K562 (cell line): ENCODE results near the gene CRTC3.

Experiments used
- GATA2 ChIP-seq: sonication (generic); formaldehyde crosslinking; IDR thresholded peaks from 2 replicates; pipeline ENCODE4 v1.4.0; 2020; ENCODE audit warnings: mild to moderate bottlenecking, missing genetic modification reagents
- GTF2F1 ChIP-seq: IDR thresholded peaks from 2 replicates; pipeline ENCODE4 v1.6.1; 2011; ENCODE audit warnings: low read depth, low read length, improper control_type of control experiment
- MYC ChIP-seq, 2 experiments: fragments of 250-450 bp in 1 of 2; sonication (Bioruptor Pico) in 1 of 2; IDR thresholded peaks; 2 replicates each; pipeline versions ENCODE4 v1.5.1 to v1.6.1; 2012 to 2021; ENCODE audit warnings: low read depth in 2 of 2, borderline replicate concordance in 1 of 2, improper control_type of control experiment in 1 of 2, low read length in 1 of 2, mild to moderate bottlenecking in 1 of 2, moderate library complexity in 1 of 2
- RNF2 ChIP-seq: sonication (generic); IDR thresholded peaks from 2 replicates; pipeline ENCODE4 v1.6.1; 2016
- SP1 ChIP-seq: sonication (generic); formaldehyde crosslinking; IDR thresholded peaks from 2 replicates; pipeline ENCODE4 v1.8.1; 2022; ENCODE audit warnings: mild to moderate bottlenecking, missing genetic modification reagents
- TF ChIP-seq, protein P1 (sequence below): fragments of 250-450 bp; sonication (Bioruptor Pico); IDR thresholded peaks from 2 replicates; pipeline ENCODE4 v1.5.0; 2020; ENCODE audit warnings: mild to moderate bottlenecking, borderline replicate concordance
- TF ChIP-seq, protein P2 (sequence below): fragments of 450-650 bp; formaldehyde crosslinking; IDR thresholded peaks from 2 replicates; pipeline ENCODE4 v1.4.0; 2022; ENCODE audit warnings: mild to moderate bottlenecking, moderate library complexity
- TF ChIP-seq, protein P3 (sequence below): sonication (generic); formaldehyde crosslinking; IDR thresholded peaks from 2 replicates; pipeline ENCODE4 v1.8.1; 2023; ENCODE audit warnings: missing genetic modification reagents, mild to moderate bottlenecking, borderline replicate concordance

DNA sequence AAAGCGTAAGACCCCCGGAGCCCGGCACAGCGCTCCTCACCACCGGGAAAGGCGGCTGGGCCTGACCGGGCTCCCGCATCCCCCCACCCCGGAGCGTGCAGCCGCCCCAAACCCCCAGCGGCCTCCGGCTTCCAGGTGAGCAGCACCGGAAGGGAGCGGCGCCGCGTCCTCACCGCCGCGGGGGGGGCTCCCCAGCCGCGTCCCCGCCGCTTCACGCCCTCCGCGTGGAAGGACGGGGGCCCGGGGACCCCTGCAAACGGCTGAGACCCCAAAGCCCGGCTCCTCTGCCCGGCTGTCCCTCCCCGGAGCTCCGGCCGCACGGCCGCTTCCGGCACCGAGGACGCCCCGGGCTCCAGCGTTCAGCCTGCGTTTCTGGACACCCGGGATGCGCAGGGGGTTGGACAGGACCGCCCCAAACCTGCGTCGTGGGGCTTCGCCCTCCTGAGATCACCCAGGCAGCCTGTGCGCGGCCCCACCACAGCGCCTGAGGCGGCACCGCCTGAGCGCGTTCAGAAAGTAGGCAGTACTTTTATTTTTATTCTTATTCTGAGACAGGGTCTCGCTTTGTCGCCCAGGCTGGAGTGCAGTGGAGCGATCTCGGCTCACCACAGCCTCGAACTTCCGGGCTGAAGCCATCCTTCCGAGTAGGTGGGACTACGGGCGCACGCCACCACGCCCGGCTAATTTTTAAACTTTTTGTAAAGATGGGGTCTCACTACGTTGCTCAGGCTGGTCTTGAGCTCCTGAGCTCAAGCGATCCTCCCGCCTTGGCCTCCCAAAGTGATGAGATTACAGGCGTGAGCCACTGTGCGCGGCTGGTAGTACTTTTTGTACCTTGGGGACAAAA, 135.8 kb downstream of the CRTC3 start:
- TF ChIP-seq, protein P1, sequence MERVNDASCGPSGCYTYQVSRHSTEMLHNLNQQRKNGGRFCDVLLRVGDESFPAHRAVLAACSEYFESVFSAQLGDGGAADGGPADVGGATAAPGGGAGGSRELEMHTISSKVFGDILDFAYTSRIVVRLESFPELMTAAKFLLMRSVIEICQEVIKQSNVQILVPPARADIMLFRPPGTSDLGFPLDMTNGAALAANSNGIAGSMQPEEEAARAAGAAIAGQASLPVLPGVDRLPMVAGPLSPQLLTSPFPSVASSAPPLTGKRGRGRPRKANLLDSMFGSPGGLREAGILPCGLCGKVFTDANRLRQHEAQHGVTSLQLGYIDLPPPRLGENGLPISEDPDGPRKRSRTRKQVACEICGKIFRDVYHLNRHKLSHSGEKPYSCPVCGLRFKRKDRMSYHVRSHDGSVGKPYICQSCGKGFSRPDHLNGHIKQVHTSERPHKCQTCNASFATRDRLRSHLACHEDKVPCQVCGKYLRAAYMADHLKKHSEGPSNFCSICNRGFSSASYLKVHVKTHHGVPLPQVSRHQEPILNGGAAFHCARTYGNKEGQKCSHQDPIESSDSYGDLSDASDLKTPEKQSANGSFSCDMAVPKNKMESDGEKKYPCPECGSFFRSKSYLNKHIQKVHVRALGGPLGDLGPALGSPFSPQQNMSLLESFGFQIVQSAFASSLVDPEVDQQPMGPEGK (CRISPR knock-in tag), result no peak
- no peak for TF ChIP-seq RNF2
- no peak; the same call in none of the 2 replicates for TF ChIP-seq SP1 (CRISPR knock-in tag)
- TF ChIP-seq GTF2F1, result no peak
- peak; percentile 37; the same call in 1 of the 2 replicates for TF ChIP-seq MYC (IDR thresholded peaks at IDR 0.05; ENCODE audit: low read depth, low read length)
- TF ChIP-seq MYC (CRISPR knock-in tag; IDR thresholded peaks at IDR 0.05; ENCODE audit: borderline replicate concordance, low read depth), result peak; percentile 27; the same call in 1 of the 2 replicates
- TF ChIP-seq, protein P2, sequence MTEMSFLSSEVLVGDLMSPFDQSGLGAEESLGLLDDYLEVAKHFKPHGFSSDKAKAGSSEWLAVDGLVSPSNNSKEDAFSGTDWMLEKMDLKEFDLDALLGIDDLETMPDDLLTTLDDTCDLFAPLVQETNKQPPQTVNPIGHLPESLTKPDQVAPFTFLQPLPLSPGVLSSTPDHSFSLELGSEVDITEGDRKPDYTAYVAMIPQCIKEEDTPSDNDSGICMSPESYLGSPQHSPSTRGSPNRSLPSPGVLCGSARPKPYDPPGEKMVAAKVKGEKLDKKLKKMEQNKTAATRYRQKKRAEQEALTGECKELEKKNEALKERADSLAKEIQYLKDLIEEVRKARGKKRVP (CRISPR knock-in tag), result no peak
- TF ChIP-seq, protein P3, sequence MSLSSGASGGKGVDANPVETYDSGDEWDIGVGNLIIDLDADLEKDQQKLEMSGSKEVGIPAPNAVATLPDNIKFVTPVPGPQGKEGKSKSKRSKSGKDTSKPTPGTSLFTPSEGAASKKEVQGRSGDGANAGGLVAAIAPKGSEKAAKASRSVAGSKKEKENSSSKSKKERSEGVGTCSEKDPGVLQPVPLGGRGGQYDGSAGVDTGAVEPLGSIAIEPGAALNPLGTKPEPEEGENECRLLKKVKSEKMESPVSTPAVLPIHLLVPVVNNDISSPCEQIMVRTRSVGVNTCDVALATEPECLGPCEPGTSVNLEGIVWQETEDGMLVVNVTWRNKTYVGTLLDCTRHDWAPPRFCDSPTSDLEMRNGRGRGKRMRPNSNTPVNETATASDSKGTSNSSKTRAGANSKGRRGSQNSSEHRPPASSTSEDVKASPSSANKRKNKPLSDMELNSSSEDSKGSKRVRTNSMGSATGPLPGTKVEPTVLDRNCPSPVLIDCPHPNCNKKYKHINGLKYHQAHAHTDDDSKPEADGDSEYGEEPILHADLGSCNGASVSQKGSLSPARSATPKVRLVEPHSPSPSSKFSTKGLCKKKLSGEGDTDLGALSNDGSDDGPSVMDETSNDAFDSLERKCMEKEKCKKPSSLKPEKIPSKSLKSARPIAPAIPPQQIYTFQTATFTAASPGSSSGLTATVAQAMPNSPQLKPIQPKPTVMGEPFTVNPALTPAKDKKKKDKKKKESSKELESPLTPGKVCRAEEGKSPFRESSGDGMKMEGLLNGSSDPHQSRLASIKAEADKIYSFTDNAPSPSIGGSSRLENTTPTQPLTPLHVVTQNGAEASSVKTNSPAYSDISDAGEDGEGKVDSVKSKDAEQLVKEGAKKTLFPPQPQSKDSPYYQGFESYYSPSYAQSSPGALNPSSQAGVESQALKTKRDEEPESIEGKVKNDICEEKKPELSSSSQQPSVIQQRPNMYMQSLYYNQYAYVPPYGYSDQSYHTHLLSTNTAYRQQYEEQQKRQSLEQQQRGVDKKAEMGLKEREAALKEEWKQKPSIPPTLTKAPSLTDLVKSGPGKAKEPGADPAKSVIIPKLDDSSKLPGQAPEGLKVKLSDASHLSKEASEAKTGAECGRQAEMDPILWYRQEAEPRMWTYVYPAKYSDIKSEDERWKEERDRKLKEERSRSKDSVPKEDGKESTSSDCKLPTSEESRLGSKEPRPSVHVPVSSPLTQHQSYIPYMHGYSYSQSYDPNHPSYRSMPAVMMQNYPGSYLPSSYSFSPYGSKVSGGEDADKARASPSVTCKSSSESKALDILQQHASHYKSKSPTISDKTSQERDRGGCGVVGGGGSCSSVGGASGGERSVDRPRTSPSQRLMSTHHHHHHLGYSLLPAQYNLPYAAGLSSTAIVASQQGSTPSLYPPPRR (CRISPR knock-in tag), result no peak
- no peak for TF ChIP-seq GATA2 (CRISPR knock-in tag)
